Heart left ventricle (tissue), 13 donors: ENCODE results near the gene TRPV4.

Source experiments
- POLR2A ChIP-seq, 2 donors: fragments of 450-650 bp; IDR thresholded peaks; one replicate each; pipeline ENCODE4 v1.6.1; 2017; ENCODE audit warnings: antibody characterized with exemption in 2 of 2, mild to moderate bottlenecking in 2 of 2, moderate library complexity in 2 of 2
- TF ChIP-seq, protein P1 (sequence below), 12 donors: fragments of 200-600 bp; sonication (generic) in 4 of 12; IDR thresholded peaks; one replicate each; pipeline versions ENCODE4 v1.5.0 to v1.8.0; 2018 to 2022; ENCODE audit warnings: antibody characterized with exemption in 12 of 12, mild to moderate bottlenecking in 5 of 12
- donor health status: ischemic (EF 13 %, LVEDD 7.1; RV severe dilation, severe dysfunction).
- donor health status: DM: no; HTN: yes; CAD: no.
- donor health status: DM: no; HTN: no; CAD: no.
- donor health status: ischemic (EF 25% LVEDD 6.9; RV normal size, moderate dysfunction).
- donor health status: ischemic (EF 25% LVEDD 5.7; RV mildly dilated, moderate dysfunction).
- donor health status: ischemic (EF 35%, LVEDD 5.7; RV mildly dilated, moderate dysfunction).
- donor health status: nonischemic (EF 11% LVEDD 7.7; RV severe dilation, severe dysfunction).
- donor health status: DM: yes; HTN: yes; CAD: no.
- donor health status: PGD.
- donor health status: ischemic (EF 29% LVEDD 5.4; RV normal size, mild dysfunction).
- donor health status: nonischemic (EF 23%, LVEDD 6.1; RV moderate dilation, normal function).

DNA sequence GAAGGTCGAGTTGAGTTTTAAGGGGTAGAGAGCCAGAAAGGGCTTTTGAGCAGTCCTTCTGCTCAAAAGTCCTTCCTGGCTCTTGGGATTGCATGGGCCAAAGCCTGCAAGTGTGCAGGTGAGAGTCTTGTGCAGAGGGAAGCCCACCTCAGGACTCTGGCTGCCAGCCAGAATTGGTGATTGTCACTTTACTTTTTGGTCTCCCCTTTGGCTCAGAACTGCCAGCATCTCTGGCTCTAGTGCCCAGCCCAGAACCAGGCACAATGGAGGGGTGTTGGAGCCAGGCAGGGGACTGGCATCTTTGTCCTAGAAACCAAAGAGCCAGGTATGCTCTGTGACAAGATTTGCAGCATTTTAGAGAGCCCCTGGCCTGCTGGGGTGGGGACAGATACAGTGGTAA lies 96.1 kb downstream of the TRPV4 start:
- TF ChIP-seq, protein P1, sequence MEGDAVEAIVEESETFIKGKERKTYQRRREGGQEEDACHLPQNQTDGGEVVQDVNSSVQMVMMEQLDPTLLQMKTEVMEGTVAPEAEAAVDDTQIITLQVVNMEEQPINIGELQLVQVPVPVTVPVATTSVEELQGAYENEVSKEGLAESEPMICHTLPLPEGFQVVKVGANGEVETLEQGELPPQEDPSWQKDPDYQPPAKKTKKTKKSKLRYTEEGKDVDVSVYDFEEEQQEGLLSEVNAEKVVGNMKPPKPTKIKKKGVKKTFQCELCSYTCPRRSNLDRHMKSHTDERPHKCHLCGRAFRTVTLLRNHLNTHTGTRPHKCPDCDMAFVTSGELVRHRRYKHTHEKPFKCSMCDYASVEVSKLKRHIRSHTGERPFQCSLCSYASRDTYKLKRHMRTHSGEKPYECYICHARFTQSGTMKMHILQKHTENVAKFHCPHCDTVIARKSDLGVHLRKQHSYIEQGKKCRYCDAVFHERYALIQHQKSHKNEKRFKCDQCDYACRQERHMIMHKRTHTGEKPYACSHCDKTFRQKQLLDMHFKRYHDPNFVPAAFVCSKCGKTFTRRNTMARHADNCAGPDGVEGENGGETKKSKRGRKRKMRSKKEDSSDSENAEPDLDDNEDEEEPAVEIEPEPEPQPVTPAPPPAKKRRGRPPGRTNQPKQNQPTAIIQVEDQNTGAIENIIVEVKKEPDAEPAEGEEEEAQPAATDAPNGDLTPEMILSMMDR (IDR thresholded peaks at IDR 0.05): no peak
- TF ChIP-seq POLR2A (IDR thresholded peaks at IDR 0.05): no peak
